GM12892 (cell line): ENCODE results near the gene SLC12A4.
"Not testable (repeated sequence)": the region's sequence is repeated elsewhere in the genome, so short reads cannot be mapped to it uniquely, and the experiment has no call there.

Experiments
- DNase-seq: peaks from one replicate; pipeline ENCODE4 v3.0.0; 2011; ENCODE audit not compliant: insufficient read length
- FAIRE-seq: peaks from 2 replicates; lab custom pipeline; 2011; peaks lifted over from hg19 to GRCh38; lab: Jason Lieb, UNC
- POLR2A ChIP-seq: IDR thresholded peaks from 2 replicates; pipeline ENCODE4 v1.6.1; 2011; ENCODE audit warnings: low read depth, low read length, control low read depth
- POLR2AphosphoS5 ChIP-seq: IDR thresholded peaks from 2 replicates; pipeline ENCODE4 v1.6.1; 2011; ENCODE audit warnings: low read depth, low read length, control low read depth
- TAF1 ChIP-seq: IDR thresholded peaks from 2 replicates; pipeline ENCODE4 v1.6.1; 2011; ENCODE audit warnings: low read depth, mild to moderate bottlenecking, control low read depth, low read length, borderline replicate concordance

Gene SLC12A4

DNA sequence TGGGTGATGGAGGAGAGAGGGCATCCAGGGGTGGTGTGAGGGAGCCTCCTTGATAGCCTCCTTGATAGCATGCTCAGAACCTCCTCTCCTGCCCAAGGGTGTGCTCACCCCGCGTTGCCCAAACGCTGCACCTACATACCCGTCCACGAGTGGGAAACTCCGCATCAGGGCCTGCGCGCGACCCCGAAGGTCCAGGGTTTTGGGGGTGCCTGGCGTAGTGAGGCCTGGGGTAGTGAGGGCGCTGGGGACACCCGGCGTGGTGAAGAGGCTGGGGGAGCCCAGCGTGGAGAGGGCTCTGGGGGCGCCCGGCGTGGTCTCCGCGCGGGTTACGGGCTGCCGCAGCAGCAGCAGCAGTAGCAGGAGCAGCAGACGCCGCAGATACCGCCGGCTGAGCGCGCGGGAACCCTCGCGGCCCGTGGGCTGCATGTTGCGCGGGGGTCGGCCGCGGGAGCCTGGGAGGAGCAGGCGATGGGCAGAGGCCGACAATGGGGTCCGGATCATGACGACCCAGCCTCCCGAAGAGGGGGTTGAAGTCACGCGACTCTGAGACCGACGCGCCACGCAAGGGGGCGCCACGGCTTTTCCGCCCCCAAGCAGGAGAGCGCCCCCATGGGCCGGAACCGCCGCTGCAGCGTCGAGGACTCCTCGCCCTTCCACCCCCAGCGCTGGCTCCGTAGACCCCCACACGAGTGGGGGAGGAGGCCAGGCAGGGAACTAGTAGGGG, 11.7 kb upstream of the SLC12A4 start, which contains the start of gene DPEP3:
DPEP3 (minus strand) TSS at position 545 of the 724 bp plus-strand sequence; CDS start at position 426, 119 bp downstream.
- DNase-seq (peak; percentile 30), FAIRE-seq (no peak)
- no peak for TF ChIP-seq POLR2AphosphoS5
- TF ChIP-seq POLR2A: no peak
- TF ChIP-seq TAF1: no peak

DNA sequence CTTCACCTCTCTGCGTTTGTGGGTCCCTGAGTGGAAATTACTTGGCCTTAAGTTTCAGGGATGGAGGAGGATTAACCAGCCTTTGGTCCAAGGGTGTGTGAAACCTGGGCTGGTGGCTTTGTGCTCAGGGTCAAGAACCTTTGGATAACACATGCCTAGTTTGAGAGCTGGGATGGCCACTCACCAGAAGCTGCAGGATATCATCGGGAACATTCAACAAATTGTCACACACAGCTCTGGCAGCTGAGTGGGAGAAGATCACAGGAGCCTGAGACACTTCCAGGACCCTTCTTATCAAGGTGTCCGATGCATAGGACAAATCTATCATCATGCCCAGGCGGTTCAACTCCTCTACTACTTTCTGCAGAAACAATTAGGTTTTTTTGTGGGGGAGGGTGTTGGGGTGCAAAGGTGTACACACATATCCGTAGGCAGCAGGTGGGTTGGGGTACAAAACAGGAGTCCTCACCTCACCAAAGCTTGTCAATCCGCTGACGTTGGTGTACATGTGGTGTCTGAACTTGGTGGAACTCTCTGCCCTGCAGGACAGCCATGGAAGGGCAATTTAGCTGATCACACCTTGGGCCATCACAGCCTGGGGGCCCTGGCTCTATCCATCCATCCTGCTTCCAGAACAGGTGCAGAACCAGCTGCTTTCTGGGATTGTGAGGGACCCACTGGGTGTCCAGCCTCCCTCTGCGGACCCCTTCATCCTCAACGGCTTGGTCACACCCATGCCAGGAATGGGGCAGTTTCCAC, 9.2 kb upstream of the SLC12A4 start:
- no peak for DNase-seq
- TF ChIP-seq POLR2AphosphoS5: no peak
- TF ChIP-seq POLR2A: no peak
- TF ChIP-seq TAF1: no peak
- no peak for FAIRE-seq

DNA sequence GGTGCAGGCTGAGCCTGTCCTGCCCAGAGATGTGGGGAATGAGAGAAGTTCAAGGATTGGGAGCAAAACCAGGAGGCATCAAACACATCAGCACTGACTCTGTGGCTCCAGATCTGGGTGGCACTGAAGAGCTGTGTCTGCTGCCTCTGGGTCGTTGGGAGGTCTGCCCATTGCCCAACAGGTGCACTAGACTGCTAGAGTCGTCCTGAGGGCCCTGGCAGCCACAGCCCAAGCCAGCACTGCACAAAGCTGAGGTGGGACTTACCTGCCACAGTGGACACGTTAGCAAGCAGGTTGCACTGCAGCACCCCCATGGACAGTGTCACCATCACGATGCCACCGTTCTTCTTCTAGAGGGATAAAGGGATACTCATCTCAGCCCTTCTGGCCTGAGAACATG, 8.6 kb upstream of the SLC12A4 start:
- FAIRE-seq (no peak), DNase-seq (no peak)
- no peak for TF ChIP-seq POLR2A
- TF ChIP-seq TAF1: no peak
- TF ChIP-seq POLR2AphosphoS5: no peak

DNA sequence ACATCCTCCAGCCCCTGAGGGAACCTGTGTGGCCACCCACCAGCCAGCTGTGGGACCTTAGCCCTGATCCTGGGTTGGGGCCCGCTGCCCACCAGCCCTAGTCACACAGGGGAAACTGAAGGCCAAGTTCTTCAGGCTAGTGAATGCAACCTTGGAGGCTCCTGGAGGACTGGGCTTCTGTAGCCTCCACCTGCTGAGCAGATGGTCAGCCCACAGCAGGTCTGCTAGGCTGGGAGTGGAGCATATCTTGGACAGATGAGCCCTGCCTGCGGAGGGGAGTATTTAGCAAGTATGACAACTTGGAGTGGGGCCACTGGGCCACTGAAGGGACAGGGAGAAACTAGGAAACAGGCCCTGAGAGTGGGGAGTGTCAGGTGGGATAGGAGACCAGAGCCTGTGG, 7.8 kb upstream of the SLC12A4 start:
- FAIRE-seq: no peak
- TF ChIP-seq POLR2A (no peak), TAF1 (no peak), POLR2AphosphoS5 (no peak)
- no peak for DNase-seq

DNA sequence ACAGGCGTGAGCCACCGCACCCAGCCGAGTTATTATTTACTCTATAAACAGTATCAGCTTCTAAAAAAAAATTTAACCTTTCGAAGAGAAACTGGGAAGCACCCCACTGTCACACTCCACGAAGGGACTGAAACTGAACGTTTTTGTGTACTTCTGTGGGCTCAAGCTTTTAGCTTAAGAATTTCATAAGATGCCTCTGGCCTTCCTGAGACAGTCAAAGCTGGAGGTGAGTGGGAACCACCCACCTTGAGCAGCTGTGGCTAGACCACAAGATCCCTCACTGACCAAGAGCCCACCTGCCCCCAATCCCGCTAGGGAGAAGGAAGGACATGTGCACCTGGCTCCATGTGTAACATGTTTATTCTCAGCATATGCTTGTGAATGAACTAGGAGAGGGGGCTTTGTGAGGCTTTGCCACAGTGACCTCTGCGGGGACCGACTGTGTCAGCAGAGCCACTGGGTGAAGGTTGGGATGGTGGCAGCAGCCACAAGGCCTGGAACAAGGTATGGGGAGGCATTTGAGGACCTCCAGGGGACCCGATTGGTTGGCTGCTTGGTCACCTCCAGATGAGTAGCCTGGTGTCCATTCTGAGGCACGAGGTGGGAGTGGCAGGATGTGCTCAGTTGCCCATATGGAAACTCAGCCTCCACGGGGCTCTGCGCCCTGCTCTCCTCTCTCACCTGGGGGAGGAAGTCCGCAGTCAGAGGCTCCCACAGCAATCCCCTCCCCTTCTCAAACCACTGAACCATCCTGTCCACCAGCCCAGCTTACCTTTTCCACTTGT, 7.1 kb upstream of the SLC12A4 start:
- FAIRE-seq (no peak), DNase-seq (no peak)

DNA sequence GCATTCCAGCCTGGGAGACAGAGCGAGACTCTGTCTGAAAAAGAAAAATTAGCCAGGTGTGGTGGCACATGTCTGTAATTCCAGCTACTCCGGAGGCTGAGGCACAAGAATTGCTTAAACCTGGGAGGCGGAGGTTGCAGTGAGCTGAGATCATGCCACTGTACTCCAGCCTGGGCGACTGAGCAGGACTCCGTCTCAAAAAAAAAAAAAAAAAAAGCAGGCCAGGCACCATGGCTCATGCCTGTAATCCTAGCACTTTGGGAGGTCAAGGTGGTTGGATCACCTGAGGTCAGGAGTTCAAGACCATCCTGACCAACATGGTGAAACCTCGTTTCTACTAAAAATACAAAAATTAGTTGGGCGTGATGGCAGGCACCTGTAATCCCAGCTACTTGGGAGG, 3.8 kb upstream of the SLC12A4 start:
- not testable (repeated sequence) for FAIRE-seq, DNase-seq

More for the DNA sequence above, 7.1 kb upstream of the SLC12A4 start:
- TF ChIP-seq TAF1: no peak
- no peak for TF ChIP-seq POLR2A
- TF ChIP-seq POLR2AphosphoS5: no peak

DNA sequence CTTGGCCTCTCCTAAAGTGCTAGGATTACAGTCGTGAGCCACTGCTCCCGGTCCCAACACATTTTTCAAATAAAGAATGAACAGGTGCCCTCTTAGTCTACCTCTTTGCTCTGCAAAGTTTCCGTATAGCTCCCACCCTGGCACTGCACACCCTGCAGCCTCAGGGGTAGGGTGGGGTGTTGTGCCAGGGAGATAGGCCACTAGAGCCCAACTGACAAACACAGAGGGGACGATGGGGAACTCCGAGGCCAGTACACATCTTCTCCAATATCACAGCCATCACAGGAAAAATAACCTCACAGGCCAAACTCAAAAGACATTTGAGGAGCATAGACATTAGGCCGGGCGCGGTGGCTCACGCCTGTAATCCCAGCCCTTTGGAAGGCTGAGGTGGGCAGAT, 2.7 kb upstream of the SLC12A4 start:
- TF ChIP-seq POLR2A (no peak), TAF1 (no peak)
- DNase-seq (no peak), FAIRE-seq (no peak)

DNA sequence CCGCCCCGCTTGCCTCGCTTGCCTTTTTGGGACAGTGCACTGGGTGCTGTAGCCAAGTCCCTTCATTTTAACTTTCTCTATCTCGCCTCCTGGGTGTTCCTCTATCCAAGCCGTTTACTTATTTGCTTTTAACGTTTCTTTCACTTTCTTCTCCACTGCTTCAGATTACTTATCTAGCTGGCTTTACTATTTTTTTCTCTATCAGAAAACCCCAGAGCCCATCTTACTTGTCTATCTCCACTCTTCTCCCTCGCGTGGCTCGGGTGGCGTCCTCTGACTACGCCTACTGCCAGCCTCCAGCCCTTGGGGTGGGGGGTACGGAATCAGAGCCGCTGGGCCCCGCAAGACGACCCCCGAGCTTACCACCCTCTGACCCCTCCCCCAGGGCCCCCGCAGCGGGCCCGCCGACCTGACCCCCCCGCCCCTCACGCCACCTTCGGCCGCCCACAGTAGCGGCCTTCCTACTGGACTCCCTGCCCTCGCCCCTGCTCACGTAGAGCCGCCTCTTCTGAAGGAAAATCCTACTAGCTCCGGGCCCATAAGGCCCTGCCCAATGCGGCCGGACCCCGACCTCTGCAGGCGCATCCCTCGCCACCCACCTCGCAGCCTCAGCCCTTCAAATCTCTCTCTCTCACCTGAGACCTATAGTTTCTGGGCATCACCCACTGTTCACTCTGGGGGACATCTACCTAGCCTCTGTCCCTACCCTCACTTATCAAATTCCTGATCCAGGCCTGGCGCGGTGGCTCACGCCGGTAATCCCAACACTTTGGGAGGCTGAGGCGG, 1.0 kb upstream of the SLC12A4 start:
- TF ChIP-seq POLR2A (no peak), POLR2AphosphoS5 (no peak), TAF1 (no peak)
- FAIRE-seq (no peak), DNase-seq (no peak)

DNA sequence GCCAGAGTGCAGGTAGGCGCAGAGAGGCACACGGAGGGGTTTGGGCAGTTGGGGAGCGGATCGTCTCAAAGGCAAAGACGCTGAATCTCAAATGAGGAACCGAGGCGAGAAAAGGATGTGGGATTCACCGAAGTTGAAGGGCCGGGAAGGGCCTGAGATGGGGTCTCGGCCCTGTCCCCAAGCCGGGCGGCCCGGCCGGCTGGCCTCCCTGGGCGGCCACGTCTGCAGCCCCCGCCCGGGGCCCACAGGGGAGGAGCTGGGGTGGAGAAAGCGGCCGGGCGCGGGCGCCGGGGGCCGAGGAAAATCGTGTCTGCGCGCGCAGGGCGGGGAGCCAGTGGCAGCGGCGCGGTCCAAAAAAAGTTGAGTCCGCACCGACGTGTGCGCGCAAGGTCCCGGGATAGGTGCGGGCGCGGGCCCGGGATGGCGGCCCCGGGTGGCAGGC, 458 bp downstream of the SLC12A4 start:
- FAIRE-seq (no peak), DNase-seq (peak; percentile 62)
- TF ChIP-seq POLR2A: no peak
- no peak for TF ChIP-seq POLR2AphosphoS5
- TF ChIP-seq TAF1: no peak

DNA sequence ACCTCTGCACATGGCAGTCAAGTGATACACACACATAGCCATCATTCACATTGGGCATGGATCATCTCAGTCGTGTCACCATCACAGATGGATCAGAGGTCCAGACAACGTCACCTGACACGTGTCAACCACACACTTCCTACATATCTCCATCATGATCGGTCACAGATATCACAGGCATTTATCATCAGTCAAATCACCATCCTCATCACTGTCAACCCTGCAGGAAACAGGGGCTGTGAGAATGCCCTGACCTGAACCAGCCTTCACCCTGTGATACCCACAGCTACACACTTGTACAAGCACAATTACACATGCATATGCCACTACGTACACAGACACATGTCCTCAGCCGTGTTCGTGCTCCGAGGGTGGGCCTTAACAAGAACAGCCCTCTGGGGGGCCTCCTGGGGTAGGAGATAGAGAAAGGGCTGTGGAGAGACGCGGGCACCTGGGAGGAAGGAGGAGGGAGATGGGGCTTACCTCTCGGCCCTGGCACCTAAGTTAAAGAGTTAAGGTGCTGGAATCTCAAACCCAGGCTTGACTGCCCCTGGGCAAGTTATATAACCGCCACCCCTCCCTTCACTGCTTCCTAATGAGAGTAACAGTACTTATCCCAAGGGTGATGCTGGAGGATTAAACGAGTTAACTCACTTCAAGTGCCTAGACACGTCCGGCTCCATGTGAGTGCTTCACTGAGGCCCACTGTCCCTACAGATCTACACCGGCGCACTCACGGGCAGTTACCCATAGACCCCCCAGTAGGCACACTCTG, 1.1 kb downstream of the SLC12A4 start:
- DNase-seq (no peak), FAIRE-seq (peak; percentile 80)
- no peak for TF ChIP-seq TAF1
- no peak for TF ChIP-seq POLR2AphosphoS5
- 0 out of 2 replicates have a peak, but pooled peaks have one; percentile 18 for TF ChIP-seq POLR2A
